VCaP (cell line): ENCODE data around the gene SPP1.
"Not testable (repeated sequence)": the region's sequence is repeated elsewhere in the genome, so short reads cannot be mapped to it uniquely, and the experiment has no call there.

Experiments
- H3K27ac ChIP-seq: fragments of 450-650 bp; 2 replicates; pipeline ENCODE4 v1.5.1; 2017
- TF ChIP-seq, protein P1 (sequence below): fragments of 450-650 bp; conservative IDR thresholded peaks from 2 replicates; pipeline ENCODE4 v1.5.1; 2017; ENCODE audit warnings: mild to moderate bottlenecking, moderate library complexity

The SPP1 gene

DNA sequence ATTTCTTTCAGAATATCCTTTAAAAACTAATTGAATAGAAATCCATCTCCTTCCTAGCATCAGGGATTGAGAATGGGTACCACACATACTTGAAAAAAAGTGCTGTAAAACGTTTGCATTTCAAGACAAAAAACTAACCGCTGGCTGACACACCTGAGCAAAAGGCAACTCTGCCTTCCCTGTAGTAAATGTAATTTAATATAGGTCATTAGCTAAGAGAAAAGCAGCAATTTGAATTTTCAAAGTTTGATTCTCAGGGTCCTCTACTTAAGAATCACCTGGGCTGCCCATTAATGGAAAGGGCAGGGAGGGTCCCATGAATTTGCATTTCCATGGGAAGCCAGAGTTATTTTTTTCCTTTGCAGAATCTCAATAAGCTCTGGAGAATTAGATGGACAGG is 40.5 kb upstream of the SPP1 start:
- no peak overlapping the region for H3K27ac ChIP-seq
- TF ChIP-seq, protein P1, sequence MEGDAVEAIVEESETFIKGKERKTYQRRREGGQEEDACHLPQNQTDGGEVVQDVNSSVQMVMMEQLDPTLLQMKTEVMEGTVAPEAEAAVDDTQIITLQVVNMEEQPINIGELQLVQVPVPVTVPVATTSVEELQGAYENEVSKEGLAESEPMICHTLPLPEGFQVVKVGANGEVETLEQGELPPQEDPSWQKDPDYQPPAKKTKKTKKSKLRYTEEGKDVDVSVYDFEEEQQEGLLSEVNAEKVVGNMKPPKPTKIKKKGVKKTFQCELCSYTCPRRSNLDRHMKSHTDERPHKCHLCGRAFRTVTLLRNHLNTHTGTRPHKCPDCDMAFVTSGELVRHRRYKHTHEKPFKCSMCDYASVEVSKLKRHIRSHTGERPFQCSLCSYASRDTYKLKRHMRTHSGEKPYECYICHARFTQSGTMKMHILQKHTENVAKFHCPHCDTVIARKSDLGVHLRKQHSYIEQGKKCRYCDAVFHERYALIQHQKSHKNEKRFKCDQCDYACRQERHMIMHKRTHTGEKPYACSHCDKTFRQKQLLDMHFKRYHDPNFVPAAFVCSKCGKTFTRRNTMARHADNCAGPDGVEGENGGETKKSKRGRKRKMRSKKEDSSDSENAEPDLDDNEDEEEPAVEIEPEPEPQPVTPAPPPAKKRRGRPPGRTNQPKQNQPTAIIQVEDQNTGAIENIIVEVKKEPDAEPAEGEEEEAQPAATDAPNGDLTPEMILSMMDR = no peak

DNA sequence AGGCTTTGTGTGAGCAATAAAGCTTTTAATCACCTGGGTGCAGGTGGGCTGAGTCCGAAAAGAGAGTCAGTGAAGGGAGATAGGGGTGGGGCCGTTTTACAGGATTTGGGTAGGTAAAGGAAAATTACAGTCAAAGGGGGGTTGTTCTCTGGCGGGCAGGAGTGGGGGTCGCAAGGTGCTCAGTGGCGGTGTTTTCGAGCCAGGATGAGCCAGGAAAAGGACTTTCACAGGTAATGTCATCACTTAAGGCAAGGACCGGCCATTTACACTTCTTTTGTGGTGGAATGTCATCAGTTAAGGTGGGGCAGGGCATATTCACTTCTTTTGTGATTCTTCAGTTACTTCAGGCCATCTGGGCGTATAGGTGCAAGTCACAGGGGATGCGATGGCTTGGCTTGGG is 39.6 kb upstream of the SPP1 start:
- H3K27ac ChIP-seq = not testable (repeated sequence)

DNA sequence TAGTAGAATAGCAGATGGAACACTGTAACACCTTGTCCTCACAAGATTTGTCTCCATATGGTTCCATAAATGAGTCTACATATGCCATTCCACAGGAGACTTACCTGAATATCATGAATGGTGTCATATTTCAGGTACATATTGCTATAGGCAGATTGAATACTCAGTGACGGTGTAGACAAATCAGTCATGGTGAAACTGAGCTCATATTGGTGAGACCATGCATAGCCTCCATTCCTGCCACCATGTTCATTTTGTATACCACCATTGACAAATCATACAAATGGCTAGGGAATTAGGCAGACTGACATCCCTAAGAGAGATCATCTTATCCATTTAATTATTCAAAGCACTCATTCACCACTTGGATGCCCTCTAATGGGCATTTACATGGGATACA is 38.0 kb upstream of the SPP1 start:
- TF ChIP-seq, protein P1 = no peak
- no peak overlapping the region for H3K27ac ChIP-seq

DNA sequence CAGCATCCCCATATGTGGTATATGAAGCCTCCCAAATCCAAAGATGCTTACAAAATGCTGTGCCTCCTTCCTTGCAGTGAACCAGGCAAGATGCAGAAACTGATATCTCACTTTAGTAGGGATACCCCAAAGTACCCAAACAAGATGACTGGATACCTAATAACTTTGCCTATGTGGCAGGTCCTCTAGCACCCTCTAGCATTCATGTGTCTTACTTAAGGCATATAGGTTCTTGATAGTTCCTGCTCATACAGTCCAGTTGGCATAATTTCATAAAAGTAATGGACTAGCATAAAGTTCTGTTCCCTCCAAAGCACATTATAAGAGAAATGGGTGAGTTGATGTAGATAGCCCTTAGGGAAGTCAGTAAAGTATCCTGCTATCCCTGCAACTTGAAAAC is 36.8 kb upstream of the SPP1 start:
- H3K27ac ChIP-seq = no peak overlapping the region
- TF ChIP-seq, protein P1 = no peak

DNA sequence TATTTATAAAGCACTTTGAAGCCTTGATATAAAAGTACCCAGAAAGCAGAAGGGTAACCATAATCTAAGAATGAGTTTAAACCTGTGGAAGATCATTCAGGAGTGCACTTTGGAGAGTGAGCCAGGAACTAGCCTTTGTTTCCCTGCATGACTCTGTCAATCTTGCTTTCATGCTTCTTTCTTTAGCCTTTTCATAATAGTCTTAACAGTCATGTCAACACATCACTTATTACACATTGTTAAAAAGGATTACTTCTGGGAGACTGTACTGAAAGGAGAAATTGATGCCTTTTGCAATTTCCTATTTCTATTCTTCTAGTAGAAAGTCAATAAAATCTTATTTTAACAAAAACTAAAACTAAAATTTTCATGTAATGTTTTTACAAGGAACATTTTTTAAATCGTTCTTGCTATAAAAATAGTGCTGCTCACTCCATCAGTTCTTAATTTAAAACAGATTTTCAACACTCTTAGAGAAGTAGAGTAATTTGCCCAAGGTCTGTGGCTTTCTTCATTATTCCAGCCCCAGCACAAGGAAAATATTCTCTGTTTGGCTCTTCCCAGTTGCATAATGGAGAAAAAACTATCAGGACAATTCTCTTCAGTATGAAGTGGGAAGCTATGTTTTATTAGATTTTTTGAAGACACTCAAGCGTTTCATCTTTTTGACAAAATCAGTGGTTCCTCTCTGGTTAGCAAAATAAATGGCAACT is 35.4 kb upstream of the SPP1 start:
- TF ChIP-seq, protein P1 = no peak
- no peak overlapping the region for H3K27ac ChIP-seq

DNA sequence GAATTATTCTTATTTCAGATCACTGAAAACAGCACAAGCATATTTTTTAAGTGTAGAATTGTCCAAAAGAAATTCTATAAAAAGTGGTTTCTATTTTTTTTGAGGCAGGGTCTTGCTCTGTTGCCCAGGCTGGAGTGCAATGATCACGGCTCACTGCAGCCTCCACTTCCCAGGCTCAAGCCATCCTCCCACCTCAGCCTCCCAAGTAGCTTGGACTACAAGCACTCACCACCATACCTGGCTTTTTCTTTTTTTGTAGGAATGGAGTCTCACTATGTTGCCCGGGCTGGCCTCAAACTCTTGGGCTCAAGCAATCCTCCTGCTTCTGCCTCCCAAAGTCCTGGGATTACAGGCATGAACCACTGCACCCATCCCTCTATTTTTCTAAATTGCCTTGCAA is 34.7 kb upstream of the SPP1 start:
- H3K27ac ChIP-seq = not testable (repeated sequence)

DNA sequence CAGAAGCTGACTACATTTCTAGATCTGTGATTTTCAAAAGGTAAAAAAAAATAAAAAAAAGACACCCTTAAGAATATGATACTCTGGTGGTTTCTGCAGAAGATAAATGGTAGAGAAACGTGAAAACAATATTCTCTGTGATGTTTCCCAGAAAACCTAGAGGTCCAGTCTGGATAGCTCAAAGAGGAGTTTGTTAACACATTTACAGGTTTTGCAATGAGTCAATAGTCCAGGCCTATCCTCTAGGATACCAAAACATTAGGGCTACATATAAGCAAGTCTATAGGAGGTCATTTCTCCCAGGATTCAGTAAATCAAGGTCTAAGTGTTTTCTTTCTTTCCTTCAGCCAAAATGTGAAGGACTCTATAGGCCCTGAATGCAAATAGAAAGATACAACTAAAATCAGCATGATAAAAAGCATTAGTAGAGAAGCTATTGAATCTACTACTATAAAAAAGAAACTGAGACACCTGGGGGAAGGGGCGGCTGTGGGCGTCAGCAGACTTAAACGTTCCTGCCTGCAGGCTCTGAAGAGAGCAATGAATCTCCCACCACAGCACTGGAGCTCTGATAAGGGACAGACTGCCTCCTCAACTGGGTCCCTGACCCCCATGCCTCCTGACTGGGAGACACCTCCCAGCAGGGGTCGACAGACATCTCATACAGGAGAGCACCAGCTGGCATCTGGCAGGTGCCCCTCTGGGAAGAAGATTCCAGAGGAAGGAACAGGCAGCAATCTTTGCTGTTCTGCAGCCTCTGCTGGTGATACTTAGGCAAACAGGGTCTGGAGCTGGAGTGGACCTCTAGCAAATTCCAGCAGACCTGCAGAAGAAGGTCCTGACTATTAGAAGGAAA is 33.7 kb upstream of the SPP1 start:
- no peak overlapping the region for H3K27ac ChIP-seq
- TF ChIP-seq, protein P1 = no peak

DNA sequence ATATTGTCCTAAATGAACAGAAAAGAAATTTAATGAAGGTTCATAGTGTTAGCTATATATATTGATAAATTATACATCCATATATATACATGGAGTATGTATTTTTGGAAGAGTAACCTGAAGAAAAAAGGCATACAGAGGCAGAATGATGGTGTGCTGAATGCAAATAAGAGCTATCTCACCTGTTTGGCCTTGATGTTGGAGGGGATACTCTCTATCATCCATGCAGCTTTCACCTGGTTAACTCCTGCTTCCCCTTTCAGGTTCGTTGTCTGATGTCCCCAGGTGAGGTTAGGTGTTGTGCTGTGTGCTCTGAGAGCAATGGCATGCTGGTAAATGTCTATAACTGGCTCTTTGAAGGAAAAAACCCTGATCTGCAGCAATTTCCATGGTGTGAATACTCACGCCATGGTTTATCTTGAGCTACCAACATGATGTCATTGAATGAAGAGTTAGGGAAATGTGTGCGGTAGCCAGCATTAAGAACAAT is 31.8 kb upstream of the SPP1 start:
- no peak overlapping the region for H3K27ac ChIP-seq
- TF ChIP-seq, protein P1 = no peak
